HK-2 (cell line): Measurements from ENCODE around the gene TBC1D16.
A peak's percentile ranks its signal among the peaks of the same experiment; 100 is the strongest.

ENCODE experiments used
- DNase-seq: peaks from one replicate; pipeline ENCODE4 v3.0.0-alpha.2; 2018; ENCODE audit not compliant: unreplicated experiment

Gene TBC1D16

GRCh38 chr17:79988185-79988971, 47.3 kb downstream of the TBC1D16 start:
- DNase-seq, result peak; percentile 25

GRCh38 chr17:79987935-79988184, 47.8 kb downstream of the TBC1D16 start:
- DNase-seq, result no peak

- no peak for DNase-seq
These were observed 48.3 kb downstream of the TBC1D16 start for GRCh38 chr17:79987187-79987934.

- DNase-seq, result no peak
These were observed 49.1 kb downstream of the TBC1D16 start for GRCh38 chr17:79986411-79987186.

- no peak for DNase-seq
These were observed 49.7 kb downstream of the TBC1D16 start for GRCh38 chr17:79985943-79986391.

GRCh38 chr17:79985361-79985942, 50.2 kb downstream of the TBC1D16 start:
- DNase-seq, result no peak

DNA sequence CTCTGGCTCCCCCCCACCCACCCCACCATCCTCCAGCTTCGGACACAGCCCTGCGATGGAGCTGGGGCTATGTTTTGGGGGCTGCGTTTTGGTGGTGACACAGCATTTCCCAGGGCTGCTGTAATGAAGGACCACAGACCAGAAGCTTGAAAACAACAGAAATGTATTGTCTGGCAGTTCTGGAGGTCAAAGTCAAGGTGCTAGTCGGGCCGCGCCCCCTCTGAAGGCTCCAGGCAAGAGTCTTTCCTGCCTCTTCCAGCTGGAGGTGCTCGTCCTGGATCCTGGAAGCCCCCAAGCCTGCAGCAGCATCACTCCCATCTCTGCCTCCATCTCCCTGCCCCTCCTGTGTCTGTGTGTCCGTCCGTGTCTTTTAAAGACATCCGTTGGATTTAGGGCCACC, 50.8 kb downstream of the TBC1D16 start:
- no peak for DNase-seq

DNA sequence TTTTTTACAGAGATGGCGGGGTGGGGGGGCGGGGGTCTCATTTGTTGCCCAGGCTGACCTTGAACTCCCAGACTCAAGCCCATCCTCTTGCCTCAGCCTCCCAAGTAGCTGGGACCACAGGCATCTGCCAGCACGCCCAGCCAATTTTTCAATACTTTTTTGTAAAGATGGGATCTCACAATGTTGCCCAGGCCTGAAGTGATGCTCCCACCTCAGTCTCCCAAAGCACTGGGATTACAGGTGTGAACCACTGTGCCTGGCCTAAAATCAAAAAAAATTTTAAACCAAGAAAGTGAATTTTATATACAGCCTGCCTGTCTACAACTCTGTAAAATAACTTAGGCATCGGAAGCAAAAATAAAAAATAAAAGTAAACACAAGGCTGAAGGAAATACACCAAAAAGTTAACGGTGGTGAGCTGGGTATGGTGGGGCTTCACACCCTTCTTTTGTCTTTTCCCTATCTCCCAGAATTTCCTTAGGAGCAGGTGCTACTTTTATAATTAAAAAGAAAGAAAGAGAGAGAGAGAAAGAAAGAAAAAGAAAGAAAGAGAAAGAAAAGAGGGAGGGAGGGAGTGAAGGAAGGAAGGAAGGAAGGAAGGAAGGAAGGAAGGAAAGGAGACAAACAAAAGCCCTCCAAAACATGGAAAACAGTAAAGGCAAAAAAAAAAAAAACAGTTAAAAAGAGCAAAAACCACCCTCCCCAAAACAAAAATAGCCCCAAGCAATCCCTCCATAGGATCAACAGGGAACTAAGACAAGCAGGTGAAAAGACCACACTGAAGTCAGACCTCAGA, 51.4 kb downstream of the TBC1D16 start:
- DNase-seq, result no peak

DNA sequence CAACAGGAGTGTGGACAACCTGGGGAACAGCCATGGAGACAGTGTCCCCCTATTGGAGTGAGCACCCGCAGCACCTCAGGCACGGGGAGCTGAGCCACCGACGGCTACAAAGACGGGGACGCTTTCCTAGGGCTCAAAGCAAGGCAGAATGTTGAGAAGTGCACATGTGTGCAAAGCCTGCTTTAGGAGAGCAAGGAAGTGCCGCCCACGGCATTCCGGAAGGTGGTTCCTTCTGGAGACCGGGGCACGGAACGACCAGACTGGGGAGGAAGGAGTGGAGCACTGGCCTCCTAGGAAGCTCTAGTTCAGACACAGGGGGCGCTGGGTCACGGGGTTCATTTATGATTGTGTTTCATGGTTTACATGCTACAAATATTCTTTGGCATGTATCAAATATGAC, 52.2 kb downstream of the TBC1D16 start:
- no peak for DNase-seq

DNA sequence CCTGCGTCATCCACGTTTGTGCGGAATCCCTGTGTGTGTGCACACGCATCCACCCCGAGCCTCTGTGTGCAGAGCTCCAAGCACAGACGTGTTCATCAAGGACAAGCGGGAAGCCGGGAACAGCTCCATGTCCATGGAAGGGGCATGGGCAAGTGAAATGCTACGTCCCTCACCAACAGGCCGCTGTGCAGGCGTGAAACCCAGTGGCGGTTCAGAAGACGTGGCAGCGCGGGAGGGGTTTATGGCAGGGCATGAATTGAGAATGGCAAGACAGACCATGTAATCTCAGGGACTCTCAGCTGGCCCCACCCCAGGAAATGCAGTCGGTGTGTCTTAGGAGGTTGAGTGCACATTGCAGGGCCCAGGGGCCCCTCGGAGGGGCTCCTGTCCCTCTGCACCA, 52.7 kb downstream of the TBC1D16 start:
- no peak for DNase-seq

DNA sequence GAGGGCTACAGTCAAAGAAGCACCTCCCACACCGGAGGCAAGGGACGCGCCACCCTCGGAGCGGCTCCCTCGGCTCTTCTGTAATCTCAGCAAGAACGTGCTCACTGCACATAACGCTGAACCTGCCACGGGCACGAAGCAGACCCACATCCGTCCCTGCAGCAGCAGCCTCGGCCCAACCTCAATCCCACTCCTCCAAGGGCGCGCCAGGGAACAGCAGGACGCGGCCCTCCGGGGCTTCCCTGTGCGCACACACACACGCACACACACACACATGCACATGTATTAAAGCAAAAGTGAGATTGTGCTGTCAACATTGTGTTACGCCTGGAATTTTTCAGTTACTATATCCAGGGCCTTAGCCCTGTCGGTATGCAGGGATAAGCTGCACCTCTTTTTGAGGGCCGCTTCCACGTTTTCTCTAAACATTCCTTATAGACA, 54.0 kb downstream of the TBC1D16 start:
- no peak for DNase-seq

- DNase-seq, result no peak
These were observed 54.6 kb downstream of the TBC1D16 start for GRCh38 chr17:79981090-79981489.

GRCh38 chr17:79980246-79981043, 55.2 kb downstream of the TBC1D16 start:
- DNase-seq, result no peak

- DNase-seq, result no peak
These were observed 55.9 kb downstream of the TBC1D16 start for GRCh38 chr17:79979816-79980215.

- DNase-seq, result no peak
These were observed 56.4 kb downstream of the TBC1D16 start for GRCh38 chr17:79979221-79979741.

GRCh38 chr17:79978548-79978855, 57.2 kb downstream of the TBC1D16 start:
- DNase-seq, result no peak

- no peak for DNase-seq
These were observed 57.7 kb downstream of the TBC1D16 start for GRCh38 chr17:79977708-79978547.

DNA sequence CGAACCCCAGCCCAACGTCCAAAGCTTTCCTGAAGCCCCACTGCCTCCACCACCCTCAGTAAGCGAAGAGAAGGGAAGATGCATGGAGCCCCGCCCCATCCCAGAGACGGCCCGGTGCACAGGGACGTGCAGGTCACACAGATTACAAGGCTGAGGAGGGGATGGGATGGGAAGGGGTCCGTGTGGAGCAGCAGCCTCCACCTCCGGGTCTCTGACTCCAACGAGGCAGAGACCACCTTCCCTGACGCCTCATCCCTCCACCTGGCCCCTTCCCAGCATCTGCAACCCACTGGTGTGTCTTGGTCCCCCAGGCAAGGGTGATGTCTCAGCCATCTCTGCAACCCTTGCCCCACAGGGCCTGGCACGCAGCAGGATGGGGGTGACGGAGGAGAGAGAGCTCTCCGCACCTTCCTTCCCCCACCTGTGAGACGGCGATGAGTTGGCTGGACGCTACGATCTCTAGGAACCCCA, 58.5 kb downstream of the TBC1D16 start:
- no peak for DNase-seq

- no peak for DNase-seq
These were observed 59.2 kb downstream of the TBC1D16 start for GRCh38 chr17:79976451-79976850.
